IMR-90 (cell line): ENCODE measurements around the gene MAPK11.

Source experiments
- CEBPB ChIP-seq: IDR thresholded peaks from 2 replicates; pipeline ENCODE4 v1.6.1; 2012; ENCODE audit warnings: low read depth, low read length, improper control_type of control experiment
- MXI1 ChIP-seq: IDR thresholded peaks from 2 replicates; pipeline ENCODE4 v1.6.1; 2012; ENCODE audit warnings: low read depth, mild to moderate bottlenecking, low read length, moderate library complexity, borderline replicate concordance
- SMC3 ChIP-seq: fragments of 150-350 bp; IDR thresholded peaks from 2 replicates; pipeline ENCODE4 v1.6.1; 2016; ENCODE audit warnings: low read depth, mild to moderate bottlenecking, antibody characterized with exemption, low read length, moderate library complexity
- USF2 ChIP-seq: fragments of 150-350 bp; IDR thresholded peaks from 2 replicates; pipeline ENCODE4 v1.6.1; 2017; ENCODE audit warnings: mild to moderate bottlenecking, antibody characterized with exemption, low read length, low read depth
- TF ChIP-seq, protein P1 (sequence below): conservative IDR thresholded peaks from 2 replicates; pipeline ENCODE4 v1.5.1; 2012; ENCODE audit warnings: mild to moderate bottlenecking, low read depth, low read length, improper control_type of control experiment

DNA sequence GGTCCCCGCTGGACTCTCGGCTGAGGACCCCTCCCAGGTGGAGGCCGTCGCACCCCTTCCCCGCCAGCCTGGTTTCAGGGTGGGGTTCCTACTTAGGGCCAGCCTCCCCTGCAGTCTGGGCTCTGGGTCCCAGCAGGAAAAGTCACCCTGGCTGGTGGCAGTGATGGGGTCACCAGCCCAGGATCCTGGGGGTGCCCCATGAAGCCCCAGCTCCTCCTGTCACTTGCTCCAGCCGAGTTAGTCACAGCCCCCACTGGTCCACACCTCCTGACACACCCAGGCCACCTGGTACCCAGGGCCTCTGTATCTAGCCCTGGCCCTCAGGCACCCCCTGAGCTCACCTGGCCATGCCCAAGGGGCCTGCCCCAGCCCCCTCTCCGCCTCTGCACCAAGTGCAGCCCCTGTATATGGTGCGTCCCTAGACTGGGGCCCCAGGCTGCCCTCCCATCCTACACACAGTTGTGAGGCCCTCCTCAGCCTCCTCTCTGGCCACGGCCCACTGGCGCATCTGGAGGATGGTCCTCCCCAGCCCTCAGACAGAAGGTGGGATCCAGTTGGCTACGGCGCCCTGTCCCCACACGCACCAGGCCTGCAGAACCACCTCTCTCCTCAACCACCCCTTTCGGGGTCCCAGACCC is 30.6 kb upstream of the MAPK11 start:
- TF ChIP-seq, protein P1, sequence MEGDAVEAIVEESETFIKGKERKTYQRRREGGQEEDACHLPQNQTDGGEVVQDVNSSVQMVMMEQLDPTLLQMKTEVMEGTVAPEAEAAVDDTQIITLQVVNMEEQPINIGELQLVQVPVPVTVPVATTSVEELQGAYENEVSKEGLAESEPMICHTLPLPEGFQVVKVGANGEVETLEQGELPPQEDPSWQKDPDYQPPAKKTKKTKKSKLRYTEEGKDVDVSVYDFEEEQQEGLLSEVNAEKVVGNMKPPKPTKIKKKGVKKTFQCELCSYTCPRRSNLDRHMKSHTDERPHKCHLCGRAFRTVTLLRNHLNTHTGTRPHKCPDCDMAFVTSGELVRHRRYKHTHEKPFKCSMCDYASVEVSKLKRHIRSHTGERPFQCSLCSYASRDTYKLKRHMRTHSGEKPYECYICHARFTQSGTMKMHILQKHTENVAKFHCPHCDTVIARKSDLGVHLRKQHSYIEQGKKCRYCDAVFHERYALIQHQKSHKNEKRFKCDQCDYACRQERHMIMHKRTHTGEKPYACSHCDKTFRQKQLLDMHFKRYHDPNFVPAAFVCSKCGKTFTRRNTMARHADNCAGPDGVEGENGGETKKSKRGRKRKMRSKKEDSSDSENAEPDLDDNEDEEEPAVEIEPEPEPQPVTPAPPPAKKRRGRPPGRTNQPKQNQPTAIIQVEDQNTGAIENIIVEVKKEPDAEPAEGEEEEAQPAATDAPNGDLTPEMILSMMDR = no peak
- no peak for TF ChIP-seq CEBPB
- TF ChIP-seq USF2 = no peak
- no peak for TF ChIP-seq SMC3
- TF ChIP-seq MXI1 = no peak
